Gastrocnemius medialis (tissue), 4 donors: Measurements from ENCODE around the gene SGO2.

ENCODE experiments used
- CTCF ChIP-seq, 5 experiments: fragments of 450-650 bp in 3 of 5; fragments of 200-600 bp in 2 of 5; sonication (generic) in 2 of 5; IDR thresholded peaks in 4 of 5; conservative IDR thresholded peaks in 1 of 5; 1 replicate in 4 of 5; 2 replicates in 1 of 5; pipeline ENCODE4 v1.5.1; 2016 to 2019; ENCODE audit warnings: antibody characterized with exemption in 5 of 5, mild to moderate bottlenecking in 3 of 5, moderate library complexity in 3 of 5
- POLR2A ChIP-seq, 2 donors: fragments of 450-650 bp; IDR thresholded peaks; one replicate each; pipeline ENCODE4 v1.6.1; 2017; ENCODE audit warnings: antibody characterized with exemption in 2 of 2, mild to moderate bottlenecking in 2 of 2, moderate library complexity in 2 of 2

- TF ChIP-seq POLR2A (IDR thresholded peaks at IDR 0.05): no peak
- TF ChIP-seq CTCF (IDR thresholded peaks at IDR 0.05 in 4 of 5, conservative IDR thresholded peaks at IDR 0.05 in 1 of 5): no peak
Measured at GRCh38 chr2:200619279-200619678, 93.3 kb downstream of the SGO2 start.
